ENCODE measurements around the gene MLC1.

Gene MLC1

DNA sequence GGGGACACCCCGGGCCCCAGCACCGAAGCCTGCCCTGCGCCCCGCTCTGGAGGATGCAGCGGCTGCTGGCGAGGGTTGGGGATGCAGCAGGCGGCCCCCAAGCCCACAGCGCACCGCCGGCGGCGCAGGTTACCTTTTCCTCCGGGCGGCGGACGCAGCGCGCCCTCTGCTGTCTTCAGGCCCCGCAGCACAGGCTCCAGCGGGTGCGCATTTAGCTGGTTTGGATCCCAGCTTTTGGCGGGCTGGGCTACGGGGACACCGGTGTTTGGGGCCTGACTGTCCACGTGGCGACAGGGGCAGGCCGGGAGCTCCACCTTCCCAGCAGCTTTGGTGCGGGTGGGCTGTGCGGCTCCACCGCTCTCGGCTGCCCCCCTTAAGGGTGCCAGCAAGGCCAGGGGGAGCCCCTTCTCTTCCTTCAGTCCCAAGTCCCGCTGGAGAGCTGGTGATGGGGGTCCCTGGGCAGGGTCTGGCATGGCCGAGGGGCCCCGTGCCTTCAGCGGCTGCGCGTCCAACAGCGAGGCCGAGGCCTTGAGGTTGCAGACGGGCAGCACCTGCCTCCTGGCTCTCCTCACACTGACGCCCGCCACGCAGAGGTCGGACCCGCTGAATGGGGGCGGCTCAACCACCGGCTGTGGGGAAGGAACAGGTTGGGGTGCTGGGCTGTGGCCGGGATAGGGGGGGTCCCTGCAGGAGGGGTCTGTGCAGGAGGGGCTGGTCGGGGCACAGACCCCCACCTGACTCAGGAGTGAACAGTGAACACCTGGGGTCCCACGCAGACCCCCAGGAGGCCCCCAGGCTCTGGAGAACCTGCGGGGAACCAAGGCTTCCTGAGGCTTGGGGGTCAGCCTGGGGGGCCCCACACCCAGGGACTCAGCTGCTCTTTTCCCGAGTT is 54.7 kb downstream of the MLC1 start:
- TF ChIP-seq, protein P1, sequence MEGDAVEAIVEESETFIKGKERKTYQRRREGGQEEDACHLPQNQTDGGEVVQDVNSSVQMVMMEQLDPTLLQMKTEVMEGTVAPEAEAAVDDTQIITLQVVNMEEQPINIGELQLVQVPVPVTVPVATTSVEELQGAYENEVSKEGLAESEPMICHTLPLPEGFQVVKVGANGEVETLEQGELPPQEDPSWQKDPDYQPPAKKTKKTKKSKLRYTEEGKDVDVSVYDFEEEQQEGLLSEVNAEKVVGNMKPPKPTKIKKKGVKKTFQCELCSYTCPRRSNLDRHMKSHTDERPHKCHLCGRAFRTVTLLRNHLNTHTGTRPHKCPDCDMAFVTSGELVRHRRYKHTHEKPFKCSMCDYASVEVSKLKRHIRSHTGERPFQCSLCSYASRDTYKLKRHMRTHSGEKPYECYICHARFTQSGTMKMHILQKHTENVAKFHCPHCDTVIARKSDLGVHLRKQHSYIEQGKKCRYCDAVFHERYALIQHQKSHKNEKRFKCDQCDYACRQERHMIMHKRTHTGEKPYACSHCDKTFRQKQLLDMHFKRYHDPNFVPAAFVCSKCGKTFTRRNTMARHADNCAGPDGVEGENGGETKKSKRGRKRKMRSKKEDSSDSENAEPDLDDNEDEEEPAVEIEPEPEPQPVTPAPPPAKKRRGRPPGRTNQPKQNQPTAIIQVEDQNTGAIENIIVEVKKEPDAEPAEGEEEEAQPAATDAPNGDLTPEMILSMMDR (IDR thresholded peaks at IDR 0.05; ENCODE audit: borderline replicate concordance, insufficient read depth, low read depth, low read length) = peak; percentile 92
- H3K4me3 ChIP-seq (ENCODE audit: low read depth, low read length) = no peak overlapping the region

DNA sequence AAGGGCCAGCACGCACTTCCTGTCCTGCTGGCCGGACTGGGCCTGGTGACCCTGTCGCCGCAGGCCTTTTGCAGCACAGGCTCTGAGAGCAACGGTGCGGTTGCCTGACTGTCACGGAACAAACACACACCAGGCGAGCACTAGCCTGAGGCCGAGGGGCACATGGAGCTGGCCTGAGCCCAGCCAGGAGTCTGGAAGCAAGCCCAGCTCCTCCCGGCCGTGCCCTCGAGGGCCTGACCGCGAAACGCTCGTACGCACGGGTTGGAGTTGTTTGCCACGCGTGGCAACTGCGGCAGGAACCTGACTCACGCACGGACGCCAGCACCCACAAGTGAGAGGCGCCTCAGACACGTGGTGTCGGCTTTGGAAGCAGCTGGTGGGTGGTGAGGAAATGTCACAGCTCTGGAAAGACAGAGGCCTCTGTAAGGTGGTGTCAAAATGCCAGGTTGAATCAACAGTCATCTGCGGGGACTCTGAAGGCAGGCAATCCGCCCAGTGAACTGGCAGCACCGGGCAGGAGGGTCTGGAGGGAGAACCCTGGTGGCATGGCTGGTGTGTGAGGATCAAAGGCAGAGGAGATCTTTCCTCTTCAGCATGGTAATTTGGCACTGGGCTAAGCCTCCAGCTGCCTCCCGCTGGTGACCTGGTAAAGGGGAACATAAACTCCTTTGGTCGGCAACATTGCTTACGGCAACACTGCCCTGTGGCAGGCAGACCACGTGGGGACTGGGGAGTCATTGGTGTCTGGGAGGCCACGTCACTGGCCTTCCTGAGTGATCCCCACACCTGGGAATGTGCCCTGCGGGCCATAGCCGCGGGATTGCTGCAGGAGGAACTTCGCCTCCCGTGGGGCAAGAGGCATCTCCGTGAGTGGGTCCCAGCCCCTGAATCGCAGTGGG is 57.3 kb downstream of the MLC1 start:
- TF ChIP-seq, protein P1 (IDR thresholded peaks at IDR 0.05; ENCODE audit: borderline replicate concordance, insufficient read depth, low read depth, low read length) = no peak
- no peak overlapping the region for H3K4me3 ChIP-seq (ENCODE audit: low read depth, low read length)

DNA sequence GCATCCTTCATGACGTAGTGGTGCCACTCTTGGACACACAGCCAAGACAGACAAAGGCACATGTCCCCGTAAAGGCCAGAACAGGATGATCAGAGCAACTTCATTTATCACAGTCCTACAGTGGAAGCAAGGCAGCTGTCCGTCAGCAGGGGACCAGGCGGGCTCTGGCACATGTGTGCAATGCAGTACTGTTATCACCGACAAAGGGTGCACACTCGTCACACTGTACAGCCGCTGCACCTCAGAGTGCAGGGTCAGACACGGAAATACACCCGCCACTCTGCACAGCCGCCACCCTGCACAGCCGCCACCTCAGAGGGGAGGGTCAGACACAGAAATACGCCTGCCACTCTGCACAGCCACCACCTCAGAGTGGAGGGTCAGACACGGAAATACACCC is 59.2 kb downstream of the MLC1 start:
- TF ChIP-seq, protein P1 (IDR thresholded peaks at IDR 0.05; ENCODE audit: borderline replicate concordance, insufficient read depth, low read depth, low read length) = no peak
- H3K4me3 ChIP-seq (ENCODE audit: low read depth, low read length) = no peak overlapping the region

DNA sequence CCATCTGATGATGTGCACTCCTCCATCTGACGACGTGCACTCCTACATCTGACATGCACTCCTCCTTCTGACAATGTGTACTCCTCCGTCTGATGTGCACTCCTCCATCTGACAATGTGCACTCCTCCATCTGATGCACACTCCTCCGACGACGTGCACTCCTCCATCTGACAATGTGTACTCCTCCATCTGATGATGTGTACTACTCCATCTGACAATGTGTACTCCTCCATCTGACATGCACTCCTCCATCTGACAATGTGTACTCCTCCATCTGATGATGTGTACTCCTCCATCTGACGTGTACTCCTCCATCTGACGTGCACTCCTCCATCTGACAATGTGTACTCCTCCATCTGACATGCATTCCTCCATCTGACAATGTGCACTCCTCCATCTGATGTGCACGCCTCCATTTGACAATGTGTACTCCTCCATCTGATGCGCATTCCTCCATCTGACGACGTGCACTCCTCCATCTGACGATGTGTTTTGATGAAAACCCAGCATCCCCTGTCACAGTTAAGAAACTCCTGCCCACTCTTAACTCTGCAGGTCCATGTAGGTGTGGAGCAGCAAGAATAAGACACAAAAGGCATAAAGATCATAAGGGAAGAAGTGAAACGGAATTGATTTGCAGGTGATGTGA is 62.9 kb downstream of the MLC1 start:
- TF ChIP-seq, protein P1 (IDR thresholded peaks at IDR 0.05; ENCODE audit: borderline replicate concordance, insufficient read depth, low read depth, low read length) = no peak
- no peak overlapping the region for H3K4me3 ChIP-seq (ENCODE audit: low read depth, low read length)

GRCh38 chr22:50020606-50021005 is 64.6 kb downstream of the MLC1 start:
- TF ChIP-seq, protein P1 (IDR thresholded peaks at IDR 0.05; ENCODE audit: borderline replicate concordance, insufficient read depth, low read depth, low read length) = no peak
- no peak overlapping the region for H3K4me3 ChIP-seq (ENCODE audit: low read depth, low read length)

GRCh38 chr22:50019316-50019715 is 65.9 kb downstream of the MLC1 start:
- TF ChIP-seq, protein P1 (IDR thresholded peaks at IDR 0.05; ENCODE audit: borderline replicate concordance, insufficient read depth, low read depth, low read length) = no peak
- H3K4me3 ChIP-seq (ENCODE audit: low read depth, low read length) = no peak overlapping the region

Measured in GM12875 (cell line).